Right lobe of liver (tissue), 4 donors: ENCODE measurements around the gene PHF21B.

Source experiments
- POLR2A ChIP-seq: fragments of 450-650 bp; IDR thresholded peaks from one replicate; pipeline ENCODE4 v1.6.1; 2017; ENCODE audit warnings: antibody characterized with exemption, mild to moderate bottlenecking
- TF ChIP-seq, protein P1 (sequence below), 4 donors: fragments of 200-600 bp in 3 of 4; fragments of 450-650 bp in 1 of 4; IDR thresholded peaks; one replicate each; pipeline versions ENCODE4 v1.5.1 to v1.8.0; 2016 to 2022; ENCODE audit warnings: antibody characterized with exemption in 4 of 4, mild to moderate bottlenecking in 2 of 4
- donor health status: DM: no; HTN: no; CAD: no.
- donor health status: DM: no; HTN: no; CAD: no.
- donor health status: DM: no; HTN: yes; CAD: no.

DNA sequence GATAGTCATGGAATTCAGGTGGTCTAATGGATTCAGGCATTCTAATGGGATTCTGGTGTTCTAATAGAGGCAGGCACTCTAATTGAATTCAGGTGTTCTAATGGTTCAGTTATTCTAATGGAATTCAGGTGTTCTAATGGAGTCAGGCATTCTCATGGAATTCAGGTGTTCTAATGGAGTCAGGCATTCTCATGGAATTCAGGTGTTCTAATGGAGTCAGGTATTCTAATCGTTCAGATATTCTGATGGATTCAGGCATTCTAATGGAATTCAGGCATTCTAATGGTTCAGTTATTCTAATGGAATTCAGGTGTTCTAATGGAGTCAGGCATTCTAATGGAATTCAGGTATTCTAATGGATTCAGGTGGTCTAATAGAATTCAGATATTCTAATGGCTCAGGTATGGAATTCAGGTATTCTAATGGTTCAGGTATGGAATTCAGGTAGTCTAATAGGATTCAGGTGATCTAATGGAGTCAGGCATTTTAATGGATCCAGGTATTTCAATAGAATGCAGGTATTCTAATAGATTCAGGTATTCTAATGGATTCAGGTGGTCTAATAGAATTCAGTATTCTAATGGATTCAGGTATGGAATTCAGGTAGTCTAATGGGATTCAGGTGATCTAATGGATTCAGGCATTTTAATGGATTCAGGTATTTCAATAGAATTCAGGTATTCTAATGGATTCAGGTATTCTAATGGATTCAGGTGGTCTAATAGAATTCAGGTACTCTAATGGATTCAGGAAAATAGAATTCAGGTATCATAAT lies 22.0 kb upstream of the PHF21B start:
- TF ChIP-seq, protein P1, sequence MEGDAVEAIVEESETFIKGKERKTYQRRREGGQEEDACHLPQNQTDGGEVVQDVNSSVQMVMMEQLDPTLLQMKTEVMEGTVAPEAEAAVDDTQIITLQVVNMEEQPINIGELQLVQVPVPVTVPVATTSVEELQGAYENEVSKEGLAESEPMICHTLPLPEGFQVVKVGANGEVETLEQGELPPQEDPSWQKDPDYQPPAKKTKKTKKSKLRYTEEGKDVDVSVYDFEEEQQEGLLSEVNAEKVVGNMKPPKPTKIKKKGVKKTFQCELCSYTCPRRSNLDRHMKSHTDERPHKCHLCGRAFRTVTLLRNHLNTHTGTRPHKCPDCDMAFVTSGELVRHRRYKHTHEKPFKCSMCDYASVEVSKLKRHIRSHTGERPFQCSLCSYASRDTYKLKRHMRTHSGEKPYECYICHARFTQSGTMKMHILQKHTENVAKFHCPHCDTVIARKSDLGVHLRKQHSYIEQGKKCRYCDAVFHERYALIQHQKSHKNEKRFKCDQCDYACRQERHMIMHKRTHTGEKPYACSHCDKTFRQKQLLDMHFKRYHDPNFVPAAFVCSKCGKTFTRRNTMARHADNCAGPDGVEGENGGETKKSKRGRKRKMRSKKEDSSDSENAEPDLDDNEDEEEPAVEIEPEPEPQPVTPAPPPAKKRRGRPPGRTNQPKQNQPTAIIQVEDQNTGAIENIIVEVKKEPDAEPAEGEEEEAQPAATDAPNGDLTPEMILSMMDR (IDR thresholded peaks at IDR 0.05): no peak
- TF ChIP-seq POLR2A: no peak
